ENCODE measurements around the gene COX8A.

COX8A gene

GRCh38 chr11:63974259-63975143 lies at the start of gene COX8A:
Gene COX8A (plus strand): TSS chr11:63974620. CDS start chr11:63974681, 61 bp downstream.
- H3K9me3 ChIP-seq (ENCODE audit: severe bottlenecking): no peaks in the 10 kb centered on the region
- peak; percentile 97 for ATAC-seq (ENCODE audit: low read depth)
- DNase-seq (ENCODE audit: low spot score): peak; percentile 98
- H3K27me3 ChIP-seq (ENCODE audit: insufficient read depth, poor library complexity, severe bottlenecking): no peaks in the 10 kb centered on the region
- peak within 1 kb of the TSS; percentile 75 for H3K27ac ChIP-seq (ENCODE audit: poor library complexity, severe bottlenecking)
- H3K36me3 ChIP-seq (ENCODE audit: low read depth): peaks cover 11% of the 10 kb centered on the region; the same call in 1 of the 2 replicates
- no peaks in the 10 kb centered on the region for H3K4me1 ChIP-seq (ENCODE audit: insufficient read depth, poor library complexity, severe bottlenecking)
- peak within 1 kb of the TSS; percentile 68 for H3K4me3 ChIP-seq (ENCODE audit: severe bottlenecking)
- TF ChIP-seq CTCF (IDR thresholded peaks at IDR 0.05; ENCODE audit: poor library complexity, severe bottlenecking): peak; percentile 7

GRCh38 chr11:63929616-63930015 lies 44.8 kb upstream of the COX8A start:
- ATAC-seq (ENCODE audit: low read depth): no peak
- Histone ChIP-seq H3K27ac (ENCODE audit: poor library complexity, severe bottlenecking) (no peak overlapping the region), H3K4me3 (ENCODE audit: severe bottlenecking) (no peak overlapping the region), H3K4me1 (ENCODE audit: insufficient read depth, poor library complexity, severe bottlenecking) (no peaks in the 10 kb centered on the region), H3K36me3 (ENCODE audit: low read depth) (no peaks in the 10 kb centered on the region), H3K9me3 (ENCODE audit: severe bottlenecking) (no peaks in the 10 kb centered on the region), H3K27me3 (ENCODE audit: insufficient read depth, poor library complexity, severe bottlenecking) (no peaks in the 10 kb centered on the region)
- no peak for DNase-seq (ENCODE audit: low spot score)
- TF ChIP-seq CTCF (IDR thresholded peaks at IDR 0.05; ENCODE audit: poor library complexity, severe bottlenecking): no peak

GRCh38 chr11:63931045-63931444 lies 43.4 kb upstream of the COX8A start:
- Histone ChIP-seq H3K36me3 (ENCODE audit: low read depth) (no peaks in the 10 kb centered on the region), H3K4me3 (ENCODE audit: severe bottlenecking) (no peak overlapping the region), H3K27me3 (ENCODE audit: insufficient read depth, poor library complexity, severe bottlenecking) (no peaks in the 10 kb centered on the region), H3K9me3 (ENCODE audit: severe bottlenecking) (no peaks in the 10 kb centered on the region), H3K27ac (ENCODE audit: poor library complexity, severe bottlenecking) (no peak overlapping the region), H3K4me1 (ENCODE audit: insufficient read depth, poor library complexity, severe bottlenecking) (no peaks in the 10 kb centered on the region)
- no peak for TF ChIP-seq CTCF (IDR thresholded peaks at IDR 0.05; ENCODE audit: poor library complexity, severe bottlenecking)
- no peak for DNase-seq (ENCODE audit: low spot score)
- ATAC-seq (ENCODE audit: low read depth): no peak

GRCh38 chr11:63931876-63932275 lies 42.5 kb upstream of the COX8A start:
- TF ChIP-seq CTCF (IDR thresholded peaks at IDR 0.05; ENCODE audit: poor library complexity, severe bottlenecking): no peak
- ATAC-seq (ENCODE audit: low read depth) (no peak), DNase-seq (ENCODE audit: low spot score) (no peak)
- Histone ChIP-seq H3K4me3 (ENCODE audit: severe bottlenecking) (no peak overlapping the region), H3K27ac (ENCODE audit: poor library complexity, severe bottlenecking) (no peak overlapping the region), H3K4me1 (ENCODE audit: insufficient read depth, poor library complexity, severe bottlenecking) (no peaks in the 10 kb centered on the region), H3K36me3 (ENCODE audit: low read depth) (no peaks in the 10 kb centered on the region), H3K9me3 (ENCODE audit: severe bottlenecking) (no peaks in the 10 kb centered on the region), H3K27me3 (ENCODE audit: insufficient read depth, poor library complexity, severe bottlenecking) (no peaks in the 10 kb centered on the region)

GRCh38 chr11:63933459-63933858 lies 41.0 kb upstream of the COX8A start:
- Histone ChIP-seq H3K9me3 (ENCODE audit: severe bottlenecking) (no peaks in the 10 kb centered on the region), H3K27ac (ENCODE audit: poor library complexity, severe bottlenecking) (no peak overlapping the region), H3K27me3 (ENCODE audit: insufficient read depth, poor library complexity, severe bottlenecking) (no peaks in the 10 kb centered on the region), H3K4me3 (ENCODE audit: severe bottlenecking) (no peak overlapping the region), H3K36me3 (ENCODE audit: low read depth) (no peaks in the 10 kb centered on the region), H3K4me1 (ENCODE audit: insufficient read depth, poor library complexity, severe bottlenecking) (peaks cover 4% of the 10 kb centered on the region)
- ATAC-seq (ENCODE audit: low read depth): no peak
- TF ChIP-seq CTCF (IDR thresholded peaks at IDR 0.05; ENCODE audit: poor library complexity, severe bottlenecking): no peak
- DNase-seq (ENCODE audit: low spot score): no peak

Data from RWPE2 (cell line).